GM19193 (cell line): Measurements from ENCODE around the gene HIVEP2.

ENCODE experiments used
- POLR2A ChIP-seq: IDR thresholded peaks from 4 replicates; pipeline ENCODE4 v1.6.1; 2011; ENCODE audit not compliant: insufficient read depth, insufficient read length; ENCODE audit errors: extremely low read depth

HIVEP2 gene

DNA sequence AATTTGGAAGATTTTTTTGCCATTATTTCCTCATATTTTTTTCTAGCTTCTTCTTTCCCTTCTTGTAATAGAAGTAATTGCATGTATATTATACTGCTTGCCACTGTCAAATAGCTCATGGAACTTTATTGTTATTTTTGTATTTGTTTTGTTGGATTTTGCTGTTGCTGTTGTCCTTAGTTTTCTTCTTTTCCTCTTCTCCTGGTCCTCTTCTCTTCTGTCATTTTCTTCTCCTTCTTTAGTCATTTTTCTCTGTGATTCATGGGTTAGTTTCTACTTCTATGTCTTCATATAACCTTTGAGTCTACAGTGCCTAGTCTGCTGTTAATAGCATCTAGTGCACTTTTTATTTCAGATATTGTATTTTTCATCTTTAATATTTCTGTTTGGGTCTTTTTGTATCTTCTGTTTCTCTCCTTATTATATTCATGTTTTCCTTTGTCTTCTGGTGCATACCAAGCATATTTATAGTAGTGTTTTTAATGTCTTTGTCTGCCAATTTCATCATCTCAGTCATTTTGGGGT, 226.2 kb downstream of the HIVEP2 start:
- TF ChIP-seq POLR2A, result no peak

DNA sequence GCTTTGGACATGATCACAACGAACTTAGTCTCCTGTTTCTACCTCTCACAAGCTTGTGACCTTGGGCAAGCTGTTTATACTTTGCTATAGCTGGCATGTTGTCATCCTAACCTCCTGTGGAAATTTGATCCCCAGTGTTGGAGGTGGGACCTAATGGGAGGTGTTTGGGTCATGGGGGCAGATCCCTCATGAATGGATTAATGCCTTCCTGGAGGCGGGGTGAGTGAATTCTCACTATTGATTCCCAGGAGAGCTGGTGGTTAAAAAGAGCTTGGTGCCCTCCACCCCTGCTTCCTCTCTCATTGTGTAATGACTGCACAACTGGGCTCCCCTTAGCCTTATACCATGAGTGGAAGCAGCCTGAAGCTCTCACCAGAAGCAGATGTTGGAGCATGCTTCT, 228.9 kb downstream of the HIVEP2 start:
- no peak for TF ChIP-seq POLR2A

DNA sequence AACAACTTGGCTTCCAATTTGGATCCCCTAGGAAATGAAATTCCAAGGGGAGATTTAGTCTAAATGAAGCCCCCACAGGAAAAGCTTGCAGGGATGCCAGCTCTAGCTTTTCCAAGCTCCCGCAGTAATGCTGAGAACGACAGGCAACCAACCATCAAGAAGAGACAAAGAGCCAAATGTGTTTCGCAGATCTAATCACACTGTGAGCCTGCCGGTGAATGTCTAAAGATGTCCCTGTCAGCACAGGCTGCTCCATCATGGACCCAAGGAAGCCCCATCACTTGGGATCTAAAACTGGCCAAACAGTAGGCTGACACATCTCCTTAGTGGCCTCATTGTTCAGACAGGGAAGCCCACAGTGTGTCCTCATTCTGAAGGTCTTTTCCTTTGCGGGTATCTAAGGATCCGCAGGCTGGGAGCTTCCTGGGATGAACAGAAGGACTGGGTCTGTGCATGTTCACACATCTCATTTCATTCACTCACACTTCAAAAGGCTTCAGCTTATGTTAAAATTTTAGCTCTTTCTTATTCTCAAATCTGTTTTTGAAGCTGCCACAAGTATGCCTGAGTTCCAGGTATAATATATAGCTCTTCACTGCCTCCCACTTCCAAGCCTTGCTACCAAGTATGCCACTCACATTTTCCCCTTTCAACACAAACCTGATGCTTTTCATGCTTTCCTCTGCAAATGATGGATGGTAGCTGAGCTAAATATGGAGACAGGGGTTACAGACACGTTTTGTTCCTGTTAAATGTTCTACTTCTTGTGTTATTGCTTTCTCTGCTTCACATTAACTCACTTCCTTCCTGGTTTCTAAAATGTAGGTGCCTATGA, 229.8 kb downstream of the HIVEP2 start:
- TF ChIP-seq POLR2A, result no peak

DNA sequence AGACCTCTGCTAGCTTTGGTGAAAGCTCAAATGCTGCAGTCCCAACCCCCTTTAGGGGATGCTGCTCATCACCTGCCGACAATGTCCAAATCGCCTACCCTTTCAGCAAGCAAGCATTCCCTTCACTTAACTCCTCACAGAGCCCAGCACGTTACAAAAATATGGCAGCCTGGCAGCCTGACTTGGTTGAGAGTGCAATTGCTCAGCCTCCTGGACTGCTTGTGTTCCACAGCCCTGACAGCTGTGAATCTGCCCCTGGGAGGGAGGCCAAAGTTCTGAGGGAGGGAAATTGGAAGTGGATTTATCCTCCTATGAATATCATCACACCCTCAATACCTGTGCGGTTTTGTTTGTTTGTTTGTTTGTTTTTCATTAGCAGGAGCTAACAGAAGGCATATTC, 231.0 kb downstream of the HIVEP2 start:
- no peak for TF ChIP-seq POLR2A

DNA sequence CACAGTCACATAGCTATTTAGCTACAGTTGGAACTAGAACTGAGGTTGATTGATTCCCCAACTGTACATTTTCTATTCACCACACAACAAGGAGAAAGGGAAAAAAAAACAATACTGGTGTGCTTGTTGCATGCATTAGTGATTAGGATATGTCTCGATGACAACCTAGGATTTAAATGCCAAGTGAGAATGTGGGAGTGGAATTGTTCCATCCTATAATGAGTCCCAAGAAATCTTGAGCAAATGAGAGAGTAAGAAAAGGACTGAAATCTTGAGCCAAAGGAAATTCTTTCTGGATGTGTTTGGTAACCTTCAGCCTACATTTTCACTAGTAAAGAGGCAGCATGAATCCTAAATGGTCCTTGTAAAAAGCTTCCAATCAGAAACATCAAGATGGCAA, 232.7 kb downstream of the HIVEP2 start:
- no peak for TF ChIP-seq POLR2A

DNA sequence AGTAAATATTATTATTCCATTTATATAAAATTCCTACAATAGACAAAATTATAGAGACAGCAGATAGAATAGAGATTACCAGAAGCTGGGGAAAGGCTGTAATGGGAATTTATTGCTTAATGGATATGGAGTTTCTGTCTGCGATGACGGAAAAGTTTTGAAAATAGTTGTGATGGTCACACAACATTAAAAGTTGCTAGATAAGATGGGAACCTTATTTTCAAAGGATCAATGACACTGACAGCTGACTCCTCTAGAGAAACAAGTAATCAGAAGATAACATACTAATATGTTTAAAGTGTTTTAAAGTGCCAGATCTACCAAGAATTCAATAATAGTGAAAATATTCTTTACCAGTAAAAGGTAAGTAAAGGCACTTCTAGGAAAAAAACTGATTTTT, 236.3 kb downstream of the HIVEP2 start:
- no peak for TF ChIP-seq POLR2A

DNA sequence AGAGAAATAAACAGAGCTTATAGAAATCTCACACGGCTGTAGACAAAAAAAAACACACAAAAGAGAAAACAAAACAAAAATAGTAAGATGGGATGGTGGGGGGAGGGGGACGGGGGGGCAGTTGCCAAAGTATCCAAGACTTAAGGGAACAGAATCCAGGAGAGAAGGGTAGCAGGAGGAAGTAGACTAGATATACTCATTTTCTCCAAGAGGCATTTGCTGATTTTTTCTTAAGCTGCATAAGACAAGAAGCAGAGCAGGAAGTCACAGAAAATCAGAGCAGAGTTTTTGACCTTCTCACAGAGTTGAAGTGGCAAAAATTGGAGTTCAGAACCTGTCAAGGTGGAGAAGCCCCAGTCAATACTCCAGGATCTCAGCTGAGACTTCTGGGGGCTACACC, 237.7 kb downstream of the HIVEP2 start:
- no peak for TF ChIP-seq POLR2A

DNA sequence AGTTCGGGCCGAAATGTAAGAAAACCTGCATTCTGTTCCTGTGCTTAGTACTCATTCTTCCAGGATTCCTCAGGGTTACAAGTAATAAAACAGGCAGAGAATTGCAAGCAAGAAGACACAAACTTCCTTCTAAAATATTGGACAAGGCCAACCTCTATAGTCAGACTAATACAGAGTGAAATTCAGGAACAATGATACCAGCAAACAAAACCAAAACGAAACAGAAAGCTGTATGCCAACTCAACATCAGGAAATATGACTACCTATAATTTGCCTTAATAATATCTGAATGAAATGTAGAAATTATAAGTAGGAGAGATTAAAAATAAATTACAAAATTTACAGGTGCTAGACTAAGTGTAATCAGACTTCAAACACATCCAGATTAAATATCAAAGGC, 238.8 kb downstream of the HIVEP2 start:
- no peak for TF ChIP-seq POLR2A

DNA sequence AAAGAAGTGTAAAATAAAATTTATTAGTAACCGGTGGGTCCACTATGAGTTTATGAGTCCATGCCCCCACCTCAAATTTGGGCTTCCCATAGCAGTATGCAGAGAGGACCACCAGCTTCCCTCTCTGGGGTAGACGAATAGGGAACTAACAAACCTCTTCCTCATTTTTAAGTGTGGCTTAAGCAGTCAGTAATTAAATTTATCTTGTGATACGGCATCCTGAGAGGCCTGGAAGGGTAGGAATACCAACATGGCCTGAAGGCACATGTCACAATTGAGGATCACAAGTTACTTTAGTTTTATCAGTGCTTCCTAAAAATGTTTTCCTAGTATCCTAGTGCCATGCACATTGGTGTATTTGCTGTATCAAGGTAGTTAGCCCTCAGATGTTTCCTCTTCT, 239.9 kb downstream of the HIVEP2 start:
- TF ChIP-seq POLR2A, result no peak

DNA sequence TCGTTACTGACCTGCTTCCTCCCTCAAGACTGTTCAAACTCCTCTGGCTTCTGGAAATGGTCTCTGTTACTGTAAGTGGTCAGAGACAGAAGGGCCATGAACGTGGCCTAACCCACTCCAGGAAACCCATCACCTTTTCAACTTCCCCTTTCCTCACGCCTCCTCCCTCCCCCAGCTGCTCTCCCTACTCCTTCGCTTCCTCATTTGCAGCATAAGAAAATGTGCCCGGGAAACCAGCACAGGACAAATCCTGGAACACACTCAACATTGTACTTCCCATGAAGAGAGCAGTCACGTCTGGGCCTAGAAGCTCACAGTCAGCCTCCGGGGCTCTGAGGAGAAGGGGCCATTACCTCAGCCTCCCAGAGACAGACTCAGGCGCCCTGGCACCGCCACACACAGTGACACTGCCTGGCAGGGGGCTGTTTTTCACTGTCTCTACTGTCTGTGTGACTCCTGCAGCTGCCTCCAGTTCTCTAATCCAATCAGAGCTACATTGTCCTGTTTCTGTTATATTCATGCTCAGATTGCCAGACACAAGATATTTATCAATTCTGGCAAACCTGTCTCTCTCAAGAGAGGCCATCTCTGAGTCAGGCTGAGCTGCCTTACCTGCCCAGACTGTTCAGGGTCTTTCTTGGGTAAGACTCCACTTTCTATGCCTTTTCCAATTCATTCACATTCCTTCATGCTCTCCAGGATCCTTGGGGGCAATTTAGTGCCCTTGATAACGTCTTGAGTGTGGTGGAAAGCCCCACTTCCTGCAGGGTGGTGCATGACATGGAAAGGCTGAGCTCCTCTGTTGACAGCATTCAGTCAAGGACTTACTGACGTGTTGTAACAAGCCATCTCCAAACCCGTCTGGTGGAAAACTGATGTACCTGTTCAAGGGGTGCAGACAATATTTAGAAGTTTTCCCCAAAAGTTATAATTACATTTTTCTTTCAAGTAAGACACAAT, 242.2 kb downstream of the HIVEP2 start:
- no peak for TF ChIP-seq POLR2A
